Sigmoid colon (tissue), 7 donors: ENCODE results near the gene REM2. TPM values are rescaled to one million over a fixed set of nuclear protein-coding genes. Genes with fewer than 3 reads are reported as not detected.

Experiments used
- DNase-seq: peaks from one replicate; pipeline ENCODE4 v3.0.0-alpha.2; 2019
- H3K27ac ChIP-seq, 4 donors: fragments of 200-600 bp; sonication (generic); one replicate each; pipeline ENCODE4 v1.5.1; 2016 to 2019; ENCODE audit warnings: mild to moderate bottlenecking in 1 of 4
- H3K27me3 ChIP-seq, 3 donors: fragments of 200-600 bp; sonication (generic); one replicate each; pipeline ENCODE4 v1.5.1; 2019; ENCODE audit warnings: mild to moderate bottlenecking in 1 of 3
- H3K36me3 ChIP-seq, 4 donors: fragments of 200-600 bp; sonication (generic); one replicate each; pipeline ENCODE4 v1.5.1; 2016 to 2019
- H3K4me1 ChIP-seq, 4 donors: fragments of 200-600 bp; sonication (generic); one replicate each; pipeline ENCODE4 v1.5.1; 2017 to 2019
- H3K4me3 ChIP-seq, 4 donors: fragments of 200-600 bp; sonication (generic); one replicate each; pipeline ENCODE4 v1.5.1; 2017 to 2019; ENCODE audit warnings: mild to moderate bottlenecking in 2 of 4, moderate library complexity in 1 of 4
- H3K9me3 ChIP-seq, 4 donors: fragments of 200-600 bp in 3 of 4; sonication (generic) in 3 of 4; one replicate each; pipeline versions ENCODE4 v1.5.1 to v1.6.1; 2013 to 2019
- EP300 ChIP-seq, 4 donors: sonication (generic); formaldehyde crosslinking; IDR thresholded peaks; one replicate each; pipeline ENCODE4 v1.6.1; 2017; ENCODE audit warnings: antibody characterized with exemption in 4 of 4
- POLR2A ChIP-seq, 2 donors: fragments of 450-650 bp; IDR thresholded peaks; one replicate each; pipeline ENCODE4 v1.6.1; 2016; ENCODE audit warnings: antibody characterized with exemption in 2 of 2, mild to moderate bottlenecking in 2 of 2, moderate library complexity in 2 of 2
- POLR2AphosphoS5 ChIP-seq, 4 donors: sonication (generic); formaldehyde crosslinking; IDR thresholded peaks; one replicate each; pipeline ENCODE4 v1.6.1; 2017; ENCODE audit warnings: antibody characterized with exemption in 4 of 4
- WGBS, 2 donors: extraction: QIAGEN DNeasy Blood & Tissue Kit; methylation state at CpG; one replicate each; pipeline ENCODE4 v1.1.7; 2013; 5-methylcytosine and 5-hydroxymethylcytosine counted together
- intact Hi-C: fragments of 100-400 bp; cut with DNase I; formaldehyde crosslinking; loops from one replicate; pipeline ENCODE4 v1.15.1; 2023
- polyA plus RNA-seq, 3 donors: library from polyadenylated mRNA; stranded (reverse); fragments of 200-250 nt; gene quantifications; one replicate each; pipeline ENCODE4 v1.2.3, GENCODE V29; 2013
- total RNA-seq, 4 donors: library from RNA; depleted of rRNA; stranded (reverse); fragments of >200 nt; gene quantifications; one replicate each; pipeline ENCODE4 v1.1.0, GENCODE V29; 2016
- TF ChIP-seq, protein P1 (sequence below), 4 experiments: fragments of 450-650 bp in 3 of 4; fragments of 200-600 bp in 1 of 4; IDR thresholded peaks; one replicate each; pipeline ENCODE4 v1.5.1; 2016 to 2019; ENCODE audit warnings: antibody characterized with exemption in 4 of 4, mild to moderate bottlenecking in 3 of 4, moderate library complexity in 2 of 4
- donor health status: healthy with polysubstance abuse.
- donor health status: Bipolar disorder and iron deficiency.
- donor health status: healthy.

Gene REM2
- total and polyA plus RNA-seq, 7 donors, result 0.60 to 1.4 (median 0.81) TPM; not detected in 2

DNA sequence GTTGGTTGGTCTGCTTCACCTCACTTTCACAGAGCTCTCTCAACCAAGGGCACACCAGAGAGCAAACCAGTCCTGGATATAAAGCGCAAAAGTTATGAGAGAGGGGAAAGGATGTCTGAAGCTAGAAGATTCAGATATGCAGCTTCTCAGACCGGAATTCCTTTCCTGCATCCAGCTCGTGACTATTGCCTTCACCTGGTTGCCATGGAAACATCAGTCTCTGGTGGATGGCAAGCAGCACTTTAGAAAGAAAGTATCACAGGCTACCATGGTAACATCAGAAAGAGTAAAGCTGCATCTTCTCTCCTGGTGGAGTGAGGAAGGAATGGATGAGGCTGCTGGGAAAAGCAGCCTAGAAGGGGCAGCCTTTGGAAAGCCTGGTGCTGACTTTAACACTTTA, 13.7 kb downstream of the REM2 start:
- H3K4me3 ChIP-seq, result no peak overlapping the region
- 81 to 91% methylated on average over 3 of the region's 3 CpGs for WGBS, 2 donors
- no peaks in the 10 kb centered on the region for H3K9me3 ChIP-seq
- TF ChIP-seq POLR2AphosphoS5 (IDR thresholded peaks at IDR 0.05) (no peak), EP300 (IDR thresholded peaks at IDR 0.05) (no peak), POLR2A (IDR thresholded peaks at IDR 0.05) (no peak)
- TF ChIP-seq, protein P1, sequence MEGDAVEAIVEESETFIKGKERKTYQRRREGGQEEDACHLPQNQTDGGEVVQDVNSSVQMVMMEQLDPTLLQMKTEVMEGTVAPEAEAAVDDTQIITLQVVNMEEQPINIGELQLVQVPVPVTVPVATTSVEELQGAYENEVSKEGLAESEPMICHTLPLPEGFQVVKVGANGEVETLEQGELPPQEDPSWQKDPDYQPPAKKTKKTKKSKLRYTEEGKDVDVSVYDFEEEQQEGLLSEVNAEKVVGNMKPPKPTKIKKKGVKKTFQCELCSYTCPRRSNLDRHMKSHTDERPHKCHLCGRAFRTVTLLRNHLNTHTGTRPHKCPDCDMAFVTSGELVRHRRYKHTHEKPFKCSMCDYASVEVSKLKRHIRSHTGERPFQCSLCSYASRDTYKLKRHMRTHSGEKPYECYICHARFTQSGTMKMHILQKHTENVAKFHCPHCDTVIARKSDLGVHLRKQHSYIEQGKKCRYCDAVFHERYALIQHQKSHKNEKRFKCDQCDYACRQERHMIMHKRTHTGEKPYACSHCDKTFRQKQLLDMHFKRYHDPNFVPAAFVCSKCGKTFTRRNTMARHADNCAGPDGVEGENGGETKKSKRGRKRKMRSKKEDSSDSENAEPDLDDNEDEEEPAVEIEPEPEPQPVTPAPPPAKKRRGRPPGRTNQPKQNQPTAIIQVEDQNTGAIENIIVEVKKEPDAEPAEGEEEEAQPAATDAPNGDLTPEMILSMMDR (IDR thresholded peaks at IDR 0.05), result no peak
- peaks cover 0 to 36% (median 22%) of the 10 kb centered on the region in 4 donors for H3K4me1 ChIP-seq
- H3K27ac ChIP-seq, result no peak overlapping the region
- H3K36me3 ChIP-seq, result peaks cover 10 to 15% (median 12%) of the 10 kb centered on the region in 4 donors
- intact Hi-C loops, result no loop called here
- H3K27me3 ChIP-seq, result no peaks in the 10 kb centered on the region
- DNase-seq, result no peak

DNA sequence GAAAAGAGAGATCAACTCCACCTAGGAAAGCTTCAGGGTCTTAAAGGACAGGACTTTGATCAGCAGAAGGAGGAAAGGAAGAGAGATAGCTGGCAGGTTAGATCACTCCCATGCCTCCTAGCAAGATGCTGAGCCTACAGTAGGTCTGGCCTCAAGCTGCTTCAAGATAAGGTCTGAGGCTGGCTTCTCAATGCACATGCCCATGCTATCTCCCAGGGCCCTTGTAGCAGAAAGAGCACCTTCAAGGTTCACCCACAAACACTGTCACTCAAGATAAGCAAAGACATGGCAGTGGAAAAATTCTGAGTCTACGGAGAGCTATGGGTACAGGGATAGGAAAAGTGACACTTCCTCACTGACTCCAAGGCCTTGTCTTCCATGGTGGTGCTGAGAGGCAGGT, 14.3 kb downstream of the REM2 start:
- Histone ChIP-seq H3K9me3 (no peaks in the 10 kb centered on the region), H3K27me3 (no peaks in the 10 kb centered on the region), H3K4me3 (no peak overlapping the region), H3K27ac (peak overlapping the region in 3 of 4 donors; percentile 74 to 82 (median 75)), H3K4me1 (peaks cover 0 to 36% (median 22%) of the 10 kb centered on the region in 4 donors), H3K36me3 (peaks cover 16 to 21% (median 17%) of the 10 kb centered on the region in 4 donors)
- DNase-seq, result no peak
- TF ChIP-seq, protein P1 (IDR thresholded peaks at IDR 0.05), result no peak
- TF ChIP-seq EP300 (IDR thresholded peaks at IDR 0.05) (no peak), POLR2AphosphoS5 (IDR thresholded peaks at IDR 0.05) (no peak), POLR2A (IDR thresholded peaks at IDR 0.05) (no peak)
- intact Hi-C loops, result no loop called here
- WGBS, 2 donors, result 92 to 95% methylated on average over 1 of the region's 1 CpG

- Histone ChIP-seq H3K4me3 (no peak overlapping the region), H3K36me3 (peaks cover 25 to 32% (median 25%) of the 10 kb centered on the region in 4 donors), H3K4me1 (peaks cover 0 to 36% (median 22%) of the 10 kb centered on the region in 4 donors), H3K27me3 (no peaks in the 10 kb centered on the region), H3K27ac (peak overlapping the region; percentile 51 to 82 (median 74)), H3K9me3 (no peaks in the 10 kb centered on the region)
- no peak for DNase-seq
- intact Hi-C loops, result no loop called here
- TF ChIP-seq POLR2A (IDR thresholded peaks at IDR 0.05), result no peak
- TF ChIP-seq POLR2AphosphoS5 (IDR thresholded peaks at IDR 0.05), result peak in 3 of 4 donors; percentile 38 to 51 (median 46)
- no peak for TF ChIP-seq EP300 (IDR thresholded peaks at IDR 0.05)
- TF ChIP-seq, protein P1 (IDR thresholded peaks at IDR 0.05), result no peak
- WGBS, 2 donors, result 74 to 81% methylated on average over 8 of the region's 8 CpGs
Measured at GRCh38 chr14:22898302-22899090, 15.5 kb downstream of the REM2 start.

GRCh38 chr14:22900081-22900799, 17.2 kb downstream of the REM2 start:
- intact Hi-C loops, result loop anchor here (1.0 kb wide), 1 partner anchor 28 kb away; no protein-coding TSS in a partner anchor
- 15 to 43% methylated on average over 3 of the region's 3 CpGs for WGBS, 2 donors
- peaks cover 41 to 50% (median 42%) of the 10 kb centered on the region in 4 donors for H3K36me3 ChIP-seq

More at GRCh38 chr14:22900081-22900799, 17.2 kb downstream of the REM2 start:
- H3K27ac ChIP-seq, result peak overlapping the region; percentile 62 to 82 (median 74)
- H3K4me1 ChIP-seq, result peaks cover 0 to 36% (median 22%) of the 10 kb centered on the region in 4 donors
- H3K9me3 ChIP-seq, result no peaks in the 10 kb centered on the region
- H3K4me3 ChIP-seq, result no peak overlapping the region
- no peak for TF ChIP-seq POLR2AphosphoS5 (IDR thresholded peaks at IDR 0.05)
- TF ChIP-seq, protein P1 (IDR thresholded peaks at IDR 0.05), result peak in 1 of 4 experiments; percentile 50
- TF ChIP-seq EP300 (IDR thresholded peaks at IDR 0.05), result no peak
- TF ChIP-seq POLR2A (IDR thresholded peaks at IDR 0.05), result no peak
- no peaks in the 10 kb centered on the region for H3K27me3 ChIP-seq
- DNase-seq, result no peak
